Right atrium auricular region (tissue), 2 donors: ENCODE results near the gene LNP1. TPM values are rescaled to one million over a fixed set of nuclear protein-coding genes. Genes with fewer than 3 reads are reported as not detected.

ENCODE experiments used
- DNase-seq: peaks from one replicate; pipeline ENCODE4 v3.0.0-alpha.2; 2019; ENCODE audit warnings: low spot score
- H3K27ac ChIP-seq, 2 donors: fragments of 200-600 bp; sonication (generic); 1 replicate in 1 of 2; 2 replicates in 1 of 2; pipeline ENCODE4 v1.5.1; 2016 to 2019
- H3K27me3 ChIP-seq, 2 donors: fragments of 200-600 bp; sonication (generic); one replicate each; pipeline versions ENCODE4 v1.5.1 to v1.6.0; 2017 to 2019
- H3K36me3 ChIP-seq: fragments of 200-600 bp; sonication (generic); one replicate; pipeline ENCODE4 v1.5.1; 2016
- H3K4me1 ChIP-seq, 2 donors: fragments of 200-600 bp; sonication (generic); one replicate each; pipeline versions ENCODE4 v1.5.1 to v1.6.0; 2017 to 2019
- H3K4me3 ChIP-seq, 2 donors: fragments of 200-600 bp; sonication (generic); 1 replicate in 1 of 2; 2 replicates in 1 of 2; pipeline ENCODE4 v1.5.1; 2017 to 2019; ENCODE audit warnings: mild to moderate bottlenecking in 1 of 2, moderate library complexity in 1 of 2
- H3K9me3 ChIP-seq, 2 donors: fragments of 200-600 bp; sonication (generic); one replicate each; pipeline ENCODE4 v1.5.1; 2019
- CTCF ChIP-seq, 2 donors: fragments of 200-600 bp; sonication (generic); IDR thresholded peaks; one replicate each; pipeline ENCODE4 v1.5.1; 2019; ENCODE audit warnings: antibody characterized with exemption in 2 of 2
- total RNA-seq, 2 donors: library from RNA; depleted of rRNA; stranded (reverse); fragments of >200 nt; gene quantifications; one replicate each; pipeline ENCODE4 v1.1.0, GENCODE V29; 2016

The LNP1 gene
- total RNA-seq, 2 donors from 2014 or later, result 4.6 to 5.4 TPM

DNA sequence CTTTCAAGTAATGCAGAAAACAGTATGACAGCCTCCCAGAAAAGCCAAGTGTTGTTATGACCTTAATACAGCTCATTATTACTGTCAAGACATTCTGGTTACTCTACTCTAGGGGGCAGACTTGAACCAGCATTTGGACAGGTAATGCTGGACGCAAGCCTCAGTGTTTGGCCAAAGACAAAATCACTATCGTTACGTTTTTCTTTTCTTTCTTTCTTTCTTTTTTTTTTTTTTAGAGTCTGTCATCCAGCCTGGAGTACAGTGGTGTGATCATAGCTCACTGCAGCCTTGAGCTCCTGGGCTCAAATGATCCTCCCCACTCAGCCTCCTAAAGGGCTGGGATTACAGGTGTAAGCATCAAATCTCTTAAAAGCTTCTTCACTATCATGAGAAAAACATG, 61.7 kb downstream of the LNP1 start:
- peak; percentile 52 to 70 for TF ChIP-seq CTCF (IDR thresholded peaks at IDR 0.05)
- Histone ChIP-seq H3K4me1 (no peaks in the 10 kb centered on the region), H3K4me3 (no peak overlapping the region), H3K9me3 (peaks cover 0 to 6% of the 10 kb centered on the region in 2 donors), H3K36me3 (no peaks in the 10 kb centered on the region), H3K27ac (no peak overlapping the region), H3K27me3 (no peaks in the 10 kb centered on the region)
- no peak for DNase-seq

GRCh38 chr3:100463646-100464155, 62.4 kb downstream of the LNP1 start:
- no peak for DNase-seq
- TF ChIP-seq CTCF (IDR thresholded peaks at IDR 0.05), result no peak

GRCh38 chr3:100465892-100466777, 64.8 kb downstream of the LNP1 start:
- no peak for DNase-seq
- no peak overlapping the region for H3K27ac ChIP-seq
- no peaks in the 10 kb centered on the region for H3K27me3 ChIP-seq
- TF ChIP-seq CTCF (IDR thresholded peaks at IDR 0.05), result no peak
- H3K4me1 ChIP-seq, result no peaks in the 10 kb centered on the region
- H3K9me3 ChIP-seq, result peaks cover 0 to 11% of the 10 kb centered on the region in 2 donors
- no peaks in the 10 kb centered on the region for H3K36me3 ChIP-seq
- no peak overlapping the region for H3K4me3 ChIP-seq

More at GRCh38 chr3:100463646-100464155, 62.4 kb downstream of the LNP1 start:
- Histone ChIP-seq H3K4me3 (no peak overlapping the region), H3K4me1 (no peaks in the 10 kb centered on the region), H3K27ac (no peak overlapping the region), H3K36me3 (no peaks in the 10 kb centered on the region), H3K27me3 (no peaks in the 10 kb centered on the region), H3K9me3 (peaks cover 0 to 8% of the 10 kb centered on the region in 2 donors)

DNA sequence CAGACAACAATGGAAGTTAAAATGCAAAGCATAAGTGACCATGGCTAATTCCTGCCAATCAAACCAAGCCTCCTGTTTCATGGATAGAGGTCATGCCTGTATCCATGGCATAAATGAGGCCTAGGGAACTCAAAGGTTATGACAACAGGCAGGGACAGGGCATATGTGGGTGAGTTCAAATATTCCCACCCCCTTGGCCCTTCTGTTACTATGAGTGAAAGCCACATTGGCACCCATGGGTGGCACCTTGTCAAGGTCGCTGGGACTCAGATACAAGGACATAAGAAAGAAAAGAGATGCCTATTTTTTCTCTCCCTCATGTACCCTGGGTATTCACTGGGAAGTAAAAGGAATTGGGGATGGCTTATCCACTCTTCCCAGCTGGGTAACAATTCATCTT, 65.8 kb downstream of the LNP1 start:
- H3K4me3 ChIP-seq, result no peak overlapping the region

GRCh38 chr3:100468676-100469075, 67.3 kb downstream of the LNP1 start:
- H3K27ac ChIP-seq, result no peak overlapping the region
- peaks cover 0 to 11% of the 10 kb centered on the region in 2 donors for H3K9me3 ChIP-seq
- H3K4me3 ChIP-seq, result no peak overlapping the region
- no peak for DNase-seq
- no peak for TF ChIP-seq CTCF (IDR thresholded peaks at IDR 0.05)
- no peaks in the 10 kb centered on the region for H3K27me3 ChIP-seq
- H3K36me3 ChIP-seq, result no peaks in the 10 kb centered on the region
- no peaks in the 10 kb centered on the region for H3K4me1 ChIP-seq

More for the DNA sequence above, 65.8 kb downstream of the LNP1 start:
- Histone ChIP-seq H3K36me3 (no peaks in the 10 kb centered on the region), H3K4me1 (no peaks in the 10 kb centered on the region), H3K27ac (no peak overlapping the region), H3K9me3 (peaks cover 0 to 11% of the 10 kb centered on the region in 2 donors), H3K27me3 (no peaks in the 10 kb centered on the region)
- DNase-seq, result no peak
- TF ChIP-seq CTCF (IDR thresholded peaks at IDR 0.05), result no peak
